Activated naive CD8-positive, alpha-beta T cell treated with anti-CD3 and anti-CD28 coated beads, Interleukin-2, amount 10 ng/mL, durations not matched to agents 7 days and 5 days (primary cell): ENCODE data around the gene PEX12. TPM values are rescaled to one million over a fixed set of nuclear protein-coding genes. Genes with fewer than 3 reads are reported as not detected.

Source experiments
- ATAC-seq: fragments of 150-1000 bp; cut with Tn5 transposase; one replicate; pipeline ENCODE4 v1.10.0; 2021; ENCODE audit warnings: low read depth, moderate library complexity
- POLR2A ChIA-PET: fragments of 350-600 bp; sonication (Branson Sonifier 250); formaldehyde crosslinking; loops from one replicate; lab custom pipeline; 2021; ENCODE audit warnings: antibody characterized with exemption; lab: Charles Lee
- DNase-seq: peaks from one replicate; pipeline ENCODE4 v3.0.0; 2021
- H3K27ac Mint-ChIP-seq: one replicate; pipeline ENCODE4 v1.8.0; 2022; ENCODE audit warnings: mild to moderate bottlenecking, mixed read lengths
- H3K27me3 Mint-ChIP-seq: one replicate; pipeline ENCODE4 v1.8.0; 2022; ENCODE audit warnings: mild to moderate bottlenecking, moderate library complexity, mixed read lengths
- H3K36me3 Mint-ChIP-seq: one replicate; pipeline ENCODE4 v1.8.0; 2021; ENCODE audit warnings: mild to moderate bottlenecking, mixed read lengths
- H3K4me1 Mint-ChIP-seq: one replicate; pipeline ENCODE4 v1.8.0; 2021; ENCODE audit warnings: mixed read lengths
- H3K4me3 Mint-ChIP-seq: one replicate; pipeline ENCODE4 v1.8.0; 2022; ENCODE audit warnings: mild to moderate bottlenecking, moderate library complexity, mixed read lengths
- H3K9me3 Mint-ChIP-seq: one replicate; pipeline ENCODE4 v1.8.0; 2021; ENCODE audit warnings: mixed read lengths
- total RNA-seq, 2 experiments: library from RNA; stranded (reverse); gene quantifications; one replicate each; pipeline ENCODE4 v1.2.3, GENCODE V29; 2021

Gene PEX12
- total RNA-seq, 2 experiments from 2014 or later: 4.4 to 4.6 TPM

- no peak for ATAC-seq
- no peaks in the 10 kb centered on the region for H3K27me3 Mint-ChIP-seq
- no peak overlapping the region for H3K27ac Mint-ChIP-seq
- peaks cover 7% of the 10 kb centered on the region for H3K4me1 Mint-ChIP-seq
- peaks cover 43% of the 10 kb centered on the region for H3K36me3 Mint-ChIP-seq
- no peaks in the 10 kb centered on the region for H3K9me3 Mint-ChIP-seq
- DNase-seq: no peak
- POLR2A ChIA-PET: no interaction called here
- no peak overlapping the region for H3K4me3 Mint-ChIP-seq
Observed at GRCh38 chr17:35597604-35598003, 19.2 kb upstream of the PEX12 start.

GRCh38 chr17:35596530-35597233, 18.3 kb upstream of the PEX12 start:
- peaks cover 41% of the 10 kb centered on the region for H3K36me3 Mint-ChIP-seq
- H3K27me3 Mint-ChIP-seq: no peaks in the 10 kb centered on the region
- H3K9me3 Mint-ChIP-seq: no peaks in the 10 kb centered on the region
- no peak for DNase-seq
- no peak overlapping the region for H3K4me3 Mint-ChIP-seq
- peaks cover 7% of the 10 kb centered on the region for H3K4me1 Mint-ChIP-seq
- no peak overlapping the region for H3K27ac Mint-ChIP-seq
- POLR2A ChIA-PET: interaction anchor here (0.7 kb wide), 1 partner anchor 20 kb away, joined by 3 read pairs; no protein-coding TSS in a partner anchor
- ATAC-seq: no peak

DNA sequence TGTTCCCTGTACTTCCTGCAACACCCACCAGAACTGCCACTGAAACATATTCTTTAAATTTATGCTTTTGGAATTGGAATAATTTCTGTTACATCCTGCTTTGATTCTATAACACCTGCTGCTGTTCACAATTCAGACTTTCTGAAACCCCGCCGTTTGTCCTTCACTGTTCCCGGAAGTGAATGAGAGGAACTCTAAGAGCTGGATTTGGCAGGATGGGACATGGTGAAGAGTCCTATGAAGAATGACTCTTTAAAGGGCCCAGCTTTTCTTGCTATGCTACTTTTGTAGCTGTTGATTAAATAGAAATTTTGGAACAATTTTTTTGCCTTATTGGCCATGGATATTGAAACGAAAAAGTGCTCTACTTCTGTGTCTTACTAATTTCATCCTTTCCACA, 17.7 kb upstream of the PEX12 start:
- POLR2A ChIA-PET: no interaction called here
- Mint-ChIP-seq H3K4me3 (no peak overlapping the region), H3K27me3 (no peaks in the 10 kb centered on the region), H3K36me3 (peaks cover 41% of the 10 kb centered on the region), H3K9me3 (no peaks in the 10 kb centered on the region), H3K4me1 (peaks cover 9% of the 10 kb centered on the region), H3K27ac (no peak overlapping the region)
- ATAC-seq (no peak), DNase-seq (no peak)

- DNase-seq (no peak), ATAC-seq (peak; percentile 20)
- POLR2A ChIA-PET: interaction anchor here (0.6 to 2.7 kb wide), 7 partner anchors 10 to 345 kb away, joined by 3 to 32 read pairs (median 3); partner anchors contain the start of genes PEX12, SLFN5 and TAF15
- Mint-ChIP-seq H3K9me3 (no peaks in the 10 kb centered on the region), H3K4me3 (peak overlapping the region; percentile 94), H3K36me3 (peaks cover 5% of the 10 kb centered on the region), H3K4me1 (peaks cover 32% of the 10 kb centered on the region), H3K27ac (peak overlapping the region; percentile 99), H3K27me3 (no peaks in the 10 kb centered on the region)
Observed at GRCh38 chr17:35588196-35588920, 10.0 kb upstream of the PEX12 start.

DNA sequence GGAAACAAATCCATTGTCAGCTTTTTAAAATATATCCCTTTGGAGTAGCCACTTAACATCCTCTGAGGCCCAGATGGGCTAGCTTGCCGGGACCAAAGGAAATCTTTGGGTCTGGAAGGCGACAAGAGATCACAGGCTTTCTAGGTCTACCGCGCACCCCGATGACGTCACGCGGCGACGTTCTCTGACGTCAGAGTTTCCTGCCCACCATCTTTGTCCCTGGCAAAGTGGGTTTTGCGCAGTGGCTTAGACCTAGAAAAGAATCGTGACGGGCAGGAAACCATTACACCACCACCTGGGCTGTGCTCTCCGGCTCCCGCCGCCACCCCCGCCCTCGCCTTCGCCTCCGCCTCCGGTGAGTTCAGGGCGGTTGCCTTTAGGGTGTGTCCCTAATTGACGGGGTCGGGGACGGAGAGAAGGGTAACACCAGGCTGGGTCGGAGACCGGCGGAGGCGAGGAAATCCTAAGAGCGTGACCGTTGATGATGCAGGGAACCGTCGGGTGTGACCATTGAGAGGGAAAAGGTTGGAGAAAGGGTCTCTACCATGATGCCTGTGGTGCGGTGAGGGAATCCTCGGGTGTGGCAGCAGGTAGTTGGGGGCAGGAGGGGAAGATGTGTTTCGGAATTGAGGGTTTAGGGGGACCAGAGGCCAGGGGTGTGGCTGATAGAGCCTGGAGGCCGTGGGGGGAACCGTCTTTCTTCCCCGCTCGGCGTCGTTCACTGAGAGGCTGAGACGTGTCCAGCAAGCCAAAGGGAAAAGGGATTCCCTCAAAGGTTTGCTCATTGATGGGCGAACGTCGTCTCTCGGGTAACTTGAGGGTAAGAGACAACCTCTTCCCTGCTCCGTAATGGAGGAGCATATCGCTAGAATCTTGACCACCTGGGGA, 8.9 kb upstream of the PEX12 start, which contains the start of gene AP2B1:
Gene AP2B1, plus strand, starts transcription at position 249 of the 888 bp plus-strand sequence. CDS start 6,709 bp downstream, outside the sequence.
- POLR2A ChIA-PET: interaction anchor here (0.6 to 2.7 kb wide), 12 partner anchors 9 to 346 kb away, joined by 3 to 32 read pairs (median 6); partner anchors contain the start of genes PEX12, SLFN12L and TAF15
- ATAC-seq: peak; percentile 99
- H3K4me1 Mint-ChIP-seq: peaks cover 32% of the 10 kb centered on the region

GRCh38 chr17:35586569-35587073, 8.2 kb upstream of the PEX12 start:
- H3K4me3 Mint-ChIP-seq: peak overlapping the region; percentile 94
- ATAC-seq (peak; percentile 3), DNase-seq (no peak)
- peak overlapping the region; percentile 99 for H3K27ac Mint-ChIP-seq
- H3K4me1 Mint-ChIP-seq: peaks cover 32% of the 10 kb centered on the region
- H3K27me3 Mint-ChIP-seq: no peaks in the 10 kb centered on the region
- peaks cover 3% of the 10 kb centered on the region for H3K36me3 Mint-ChIP-seq
- POLR2A ChIA-PET: interaction anchor here (0.6 to 1.9 kb wide), 10 partner anchors 8 to 345 kb away, joined by 3 to 31 read pairs (median 4); partner anchors contain the start of genes PEX12, SLFN12L and TAF15
- no peaks in the 10 kb centered on the region for H3K9me3 Mint-ChIP-seq

More for the DNA sequence above, 8.9 kb upstream of the PEX12 start, which contains the start of gene AP2B1:
- DNase-seq: peak; percentile 98
- peaks cover 3% of the 10 kb centered on the region for H3K36me3 Mint-ChIP-seq
- no peaks in the 10 kb centered on the region for H3K27me3 Mint-ChIP-seq
- peak within 1 kb of the TSS; percentile 94 for H3K4me3 Mint-ChIP-seq
- H3K9me3 Mint-ChIP-seq: no peaks in the 10 kb centered on the region
- H3K27ac Mint-ChIP-seq: peak within 1 kb of the TSS; percentile 99

DNA sequence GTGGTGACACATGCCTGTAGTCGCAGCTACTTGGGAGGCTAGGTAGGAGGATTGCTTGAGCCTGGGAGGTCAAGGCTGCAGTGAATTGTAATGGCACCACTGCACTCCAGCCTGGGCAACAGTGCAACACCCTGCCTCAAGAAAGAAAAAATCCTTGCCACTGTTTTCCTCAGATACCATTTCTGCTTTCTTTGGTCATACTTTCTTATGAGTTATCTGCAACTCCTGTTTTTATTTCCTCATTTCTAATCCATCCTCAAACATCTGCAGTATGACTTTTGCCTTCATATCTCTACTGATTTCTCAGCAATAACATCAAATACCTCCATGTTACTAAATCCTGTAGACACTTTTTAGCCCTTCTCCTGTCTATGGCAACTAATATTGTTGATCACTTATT, 5.7 kb upstream of the PEX12 start:
- Mint-ChIP-seq H3K4me1 (peaks cover 25% of the 10 kb centered on the region), H3K9me3 (no peaks in the 10 kb centered on the region), H3K4me3 (no peak overlapping the region), H3K27ac (no peak overlapping the region), H3K27me3 (no peaks in the 10 kb centered on the region), H3K36me3 (peaks cover 3% of the 10 kb centered on the region)
- no peak for ATAC-seq
- POLR2A ChIA-PET: no interaction called here
- no peak for DNase-seq

GRCh38 chr17:35578929-35579432, 610 bp upstream of the PEX12 start:
- H3K4me3 Mint-ChIP-seq: peak overlapping the region; percentile 84
- H3K27ac Mint-ChIP-seq: peak overlapping the region; percentile 93
- H3K9me3 Mint-ChIP-seq: no peaks in the 10 kb centered on the region
- no peaks in the 10 kb centered on the region for H3K27me3 Mint-ChIP-seq
- DNase-seq (no peak), ATAC-seq (no peak)
- H3K4me1 Mint-ChIP-seq: peaks cover 29% of the 10 kb centered on the region
- POLR2A ChIA-PET: interaction anchor here (0.6 to 5.2 kb wide), 21 partner anchors 8 to 967 kb away, joined by 3 to 41 read pairs (median 6); partner anchors contain the start of genes AP2B1, SLFN11, SLFN12L and SLFN5
- H3K36me3 Mint-ChIP-seq: peaks cover 5% of the 10 kb centered on the region

DNA sequence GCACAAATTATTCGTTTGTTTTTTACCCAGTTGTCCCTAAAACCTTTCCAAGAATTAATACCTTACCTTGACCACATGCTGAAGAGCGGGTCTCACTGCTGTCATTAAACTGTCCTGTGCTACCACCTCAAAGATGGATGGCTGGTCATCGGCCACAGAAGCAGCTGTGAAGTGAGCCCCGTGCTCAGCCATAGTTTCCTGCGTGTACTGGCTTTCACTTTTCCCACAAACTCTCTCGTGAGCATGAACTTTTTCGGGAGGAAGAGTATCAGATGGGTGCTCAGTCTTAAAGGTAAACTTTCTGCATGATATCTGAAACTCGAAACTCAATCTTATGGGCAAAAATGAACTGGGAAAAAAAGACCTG, 558 bp downstream of the PEX12 start:
- peak overlapping the region; percentile 84 for H3K4me3 Mint-ChIP-seq
- no peak for DNase-seq
- H3K27me3 Mint-ChIP-seq: no peaks in the 10 kb centered on the region
- H3K36me3 Mint-ChIP-seq: peaks cover 5% of the 10 kb centered on the region
- peak overlapping the region; percentile 93 for H3K27ac Mint-ChIP-seq
- ATAC-seq: peak; percentile 2
- H3K9me3 Mint-ChIP-seq: no peaks in the 10 kb centered on the region
- POLR2A ChIA-PET: interaction anchor here (1.0 to 5.2 kb wide), 13 partner anchors 9 to 364 kb away, joined by 3 to 41 read pairs (median 7); partner anchors contain the start of genes AP2B1, SLFN11, SLFN12L and SLFN5
- H3K4me1 Mint-ChIP-seq: peaks cover 29% of the 10 kb centered on the region

- Mint-ChIP-seq H3K9me3 (no peaks in the 10 kb centered on the region), H3K4me1 (peaks cover 27% of the 10 kb centered on the region), H3K27me3 (no peaks in the 10 kb centered on the region), H3K4me3 (no peak overlapping the region), H3K36me3 (peaks cover 6% of the 10 kb centered on the region), H3K27ac (no peak overlapping the region)
- POLR2A ChIA-PET: interaction anchor here (1.1 to 5.2 kb wide), 2 partner anchors 11 to 39 kb away, joined by 5 to 41 read pairs; partner anchors contain the start of genes AP2B1 and SLFN12L
- ATAC-seq (no peak), DNase-seq (no peak)
Observed at GRCh38 chr17:35575759-35576158, 2.6 kb downstream of the PEX12 start.

GRCh38 chr17:35569405-35569804, 9.0 kb downstream of the PEX12 start:
- Mint-ChIP-seq H3K4me1 (peaks cover 16% of the 10 kb centered on the region), H3K27me3 (peaks cover 3% of the 10 kb centered on the region), H3K4me3 (peak overlapping the region; percentile 83), H3K36me3 (peaks cover 9% of the 10 kb centered on the region), H3K27ac (peak overlapping the region; percentile 34), H3K9me3 (no peaks in the 10 kb centered on the region)
- ATAC-seq (no peak), DNase-seq (no peak)
- POLR2A ChIA-PET: interaction anchor here (0.5 kb wide), 1 partner anchor 38 kb away, joined by 3 read pairs; no protein-coding TSS in a partner anchor

DNA sequence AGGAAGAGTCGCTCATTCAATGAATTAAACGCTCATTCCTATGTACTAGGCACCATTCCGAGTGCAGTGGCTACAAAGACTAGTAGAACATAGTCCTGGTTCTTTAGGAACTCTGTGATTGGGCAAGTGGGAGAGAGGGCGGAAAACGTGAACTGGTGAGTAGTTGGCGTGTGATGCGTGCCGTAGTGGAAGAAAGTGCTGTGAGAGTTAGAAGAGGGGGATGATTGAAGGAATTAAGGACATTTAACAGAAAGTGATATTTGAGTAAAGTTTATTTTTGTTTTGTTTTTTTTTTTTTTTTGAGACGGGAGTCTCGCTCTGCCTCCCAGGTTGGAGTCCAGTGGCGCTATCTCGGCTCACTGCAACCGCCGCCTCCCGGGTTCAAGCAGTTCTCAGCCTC, 9.8 kb downstream of the PEX12 start:
- POLR2A ChIA-PET: interaction anchor here (0.8 to 1.2 kb wide), 2 partner anchors 10 to 18 kb away, joined by 5 to 6 read pairs; partner anchors contain the start of genes AP2B1 and PEX12
- Mint-ChIP-seq H3K36me3 (peaks cover 9% of the 10 kb centered on the region), H3K27ac (peak overlapping the region; percentile 74), H3K9me3 (no peaks in the 10 kb centered on the region), H3K27me3 (peaks cover 6% of the 10 kb centered on the region), H3K4me3 (peak overlapping the region; percentile 83), H3K4me1 (peaks cover 16% of the 10 kb centered on the region)
- DNase-seq (no peak), ATAC-seq (peak; percentile 2)
